HepG2 (cell line): ENCODE measurements around the gene CSH1. TPM values are rescaled to one million over a fixed set of nuclear protein-coding genes. Genes with fewer than 3 reads are reported as not detected.

ENCODE experiments used
- ARNT ChIP-seq: fragments of 450-650 bp; IDR thresholded peaks from 2 replicates; pipeline ENCODE4 v1.6.1; 2017
- ATF3 ChIP-seq: sonication (generic); formaldehyde crosslinking; IDR thresholded peaks from 2 replicates; pipeline ENCODE4 v1.4.0; 2020; ENCODE audit warnings: missing genetic modification reagents
- CC2D1A ChIP-seq: sonication (generic); formaldehyde crosslinking; IDR thresholded peaks from 2 replicates; pipeline ENCODE4 v1.8.1; 2023; ENCODE audit warnings: mild to moderate bottlenecking, missing genetic modification reagents
- HOXA3 ChIP-seq: sonication (generic); formaldehyde crosslinking; IDR thresholded peaks from 2 replicates; pipeline ENCODE4 v1.5.0; 2020; ENCODE audit warnings: missing genetic modification reagents
- MED1 ChIP-seq: sonication (generic); formaldehyde crosslinking; IDR thresholded peaks from 2 replicates; pipeline ENCODE4 v1.4.0; 2020; ENCODE audit warnings: missing genetic modification reagents
- MLLT10 ChIP-seq: sonication (generic); formaldehyde crosslinking; IDR thresholded peaks from 2 replicates; pipeline ENCODE4 v1.4.0; 2020; ENCODE audit warnings: missing genetic modification reagents
- MTA3 ChIP-seq: sonication (generic); formaldehyde crosslinking; IDR thresholded peaks from 2 replicates; pipeline ENCODE4 v1.4.0; 2020; ENCODE audit warnings: missing genetic modification reagents
- PRDM10 ChIP-seq: sonication (generic); formaldehyde crosslinking; IDR thresholded peaks from 2 replicates; pipeline ENCODE4 v1.4.0; 2020; ENCODE audit warnings: low read depth, missing genetic modification reagents
- RARA ChIP-seq: IDR thresholded peaks from 2 replicates; pipeline ENCODE4 v1.6.1; 2016; ENCODE audit warnings: missing genetic modification reagents, missing compliant biosample characterization
- RBM39 ChIP-seq: fragments of 200-400 bp; formaldehyde crosslinking; IDR thresholded peaks from one replicate; pipeline ENCODE4 v1.6.1; 2018; ENCODE audit warnings: antibody characterized with exemption, mild to moderate bottlenecking, low read depth, low read length; ENCODE audit not compliant: poor library complexity, severe bottlenecking
- REPIN1 ChIP-seq: sonication (generic); formaldehyde crosslinking; IDR thresholded peaks from 2 replicates; pipeline ENCODE4 v1.8.0; 2022; ENCODE audit warnings: missing genetic modification reagents, low read depth, mild to moderate bottlenecking, borderline replicate concordance
- SOX6 ChIP-seq, 2 experiments: fragments of 450-650 bp in 1 of 2; sonication (generic) in 1 of 2; formaldehyde crosslinking in 1 of 2; IDR thresholded peaks; 2 replicates each; pipeline versions ENCODE4 v1.4.0 to v1.6.1; 2017 to 2020; ENCODE audit warnings: antibody characterized with exemption in 1 of 2, mild to moderate bottlenecking in 1 of 2, missing genetic modification reagents in 1 of 2
- SUZ12 ChIP-seq: fragments of 150-350 bp; IDR thresholded peaks from 2 replicates; pipeline ENCODE4 v1.6.1; 2014; ENCODE audit warnings: low read depth, low read length
- TBL1XR1 ChIP-seq: fragments of 150-350 bp; IDR thresholded peaks from 2 replicates; pipeline ENCODE4 v1.6.1; 2014; ENCODE audit warnings: borderline replicate concordance, low read length; ENCODE audit not compliant: partially characterized antibody
- U2AF1 ChIP-seq: fragments of 200-400 bp; formaldehyde crosslinking; optimal IDR thresholded peaks from 2 replicates; pipeline ENCODE3; 2017; ENCODE audit warnings: mild to moderate bottlenecking, low read depth, low read length
- ZBTB7A ChIP-seq: sonication (generic); formaldehyde crosslinking; IDR thresholded peaks from 2 replicates; pipeline ENCODE4 v1.8.0; 2022; ENCODE audit warnings: mild to moderate bottlenecking, missing genetic modification reagents
- ZC3H13 ChIP-seq: sonication (generic); formaldehyde crosslinking; IDR thresholded peaks from 2 replicates; pipeline ENCODE4 v1.8.1; 2023; ENCODE audit warnings: mild to moderate bottlenecking, missing genetic modification reagents, moderate library complexity
- ZNF224 ChIP-seq: sonication (generic); formaldehyde crosslinking; IDR thresholded peaks from 2 replicates; pipeline ENCODE4 v1.5.0; 2020; ENCODE audit warnings: mild to moderate bottlenecking, missing genetic modification reagents
- ZNF276 ChIP-seq: sonication (generic); formaldehyde crosslinking; IDR thresholded peaks from 2 replicates; pipeline ENCODE4 v1.4.0; 2020; ENCODE audit warnings: mild to moderate bottlenecking, low read depth, missing genetic modification reagents
- ZNF446 ChIP-seq: sonication (generic); formaldehyde crosslinking; IDR thresholded peaks from 2 replicates; pipeline ENCODE4 v1.5.0; 2020; ENCODE audit warnings: mild to moderate bottlenecking, missing genetic modification reagents
- ZNF574 ChIP-seq: sonication (generic); formaldehyde crosslinking; IDR thresholded peaks from 2 replicates; pipeline ENCODE4 v1.4.0; 2020; ENCODE audit warnings: missing genetic modification reagents
- ZNF605 ChIP-seq: sonication (generic); formaldehyde crosslinking; IDR thresholded peaks from 2 replicates; pipeline ENCODE4 v1.8.0; 2022; ENCODE audit warnings: mild to moderate bottlenecking, missing genetic modification reagents
- ZNF773 ChIP-seq: sonication (generic); formaldehyde crosslinking; IDR thresholded peaks from 2 replicates; pipeline ENCODE4 v1.4.0; 2020; ENCODE audit warnings: missing genetic modification reagents, borderline replicate concordance
- ZNF850 ChIP-seq: sonication (generic); formaldehyde crosslinking; conservative IDR thresholded peaks from 2 replicates; pipeline ENCODE4 v1.9.0; 2021; ENCODE audit warnings: mild to moderate bottlenecking, missing genetic modification reagents
- polyA plus RNA-seq, 8 experiments: library from polyadenylated mRNA; depleted of rRNA in 3 of 8; stranded (reverse) in 7 of 8; unstranded in 1 of 8; fragments of >200 nt; fragmentation: Illumina TruSeq in 4 of 8; extraction: Trizol in 4 of 8; gene quantifications; 2 replicates each; pipeline versions ENCODE4 v1.2.1 to v1.2.3, GENCODE V29; 2011 to 2016; ENCODE audit warnings: low read depth in 4 of 8, missing spikeins in 1 of 8, mixed read lengths in 1 of 8; ENCODE audit not compliant: insufficient read depth in 1 of 8
- total RNA-seq, 5 experiments: library from RNA; depleted of rRNA; stranded (reverse); fragments of >200 nt; fragmentation: Illumina TruSeq; extraction: Trizol; gene quantifications; 2 replicates each; pipeline ENCODE4 v1.2.3, GENCODE V29; 2016; ENCODE audit warnings: low read depth in 1 of 5

CSH1 gene
- total and polyA plus RNA-seq, 2 of the 13 experiments (the other 11 are each of a cell fraction or from before 2014, with no cell fraction given), result not detected

GRCh38 chr17:63854709-63855108, 41.7 kb downstream of the CSH1 start (continued):
- TF ChIP-seq ATF3 (no peak), RARA (CRISPR knock-in tag) (peak; percentile 55), RBM39 (no peak), ZNF850 (CRISPR knock-in tag) (no peak), ZC3H13 (CRISPR knock-in tag) (no peak), ZNF605 (CRISPR knock-in tag) (no peak), REPIN1 (CRISPR knock-in tag) (0 out of 2 replicates have a peak, but pooled peaks have one; percentile 55), ARNT (no peak), PRDM10 (CRISPR knock-in tag) (no peak), SUZ12 (no peak), ZBTB7A (no peak), ZNF574 (CRISPR knock-in tag) (0 out of 2 replicates have a peak, but pooled peaks have one; percentile 31), MED1 (peak; percentile 64), CC2D1A (no peak), ZNF224 (CRISPR knock-in tag) (no peak), MTA3 (CRISPR knock-in tag) (no peak), MLLT10 (no peak), ZNF773 (CRISPR knock-in tag) (no peak), SOX6 (IDR thresholded peaks at IDR 0.05) (no peak), SOX6 (CRISPR knock-in tag; IDR thresholded peaks at IDR 0.05) (peak; percentile 43), ZNF276 (CRISPR knock-in tag) (no peak), ZNF446 (CRISPR knock-in tag) (no peak), U2AF1 (no peak), HOXA3 (peak; percentile 38; the same call in 1 of the 2 replicates), TBL1XR1 (no peak)
